ENCODE data around the gene ADCY4.

ADCY4 gene

GRCh38 chr14:24312736-24313507 lies 21.9 kb downstream of the ADCY4 start:
- H3K4me3 ChIP-seq (ENCODE audit: control insufficient read depth, low read depth, low read length), result no peak overlapping the region
- no peak for TF ChIP-seq CTCF (conservative IDR thresholded peaks at IDR 0.05; ENCODE audit: control insufficient read depth, insufficient read depth, low read depth, low read length)
- DNase-seq (ENCODE audit: low read depth), result no peak

GRCh38 chr14:24311837-24312615 lies 22.8 kb downstream of the ADCY4 start:
- no peak for TF ChIP-seq CTCF (conservative IDR thresholded peaks at IDR 0.05; ENCODE audit: control insufficient read depth, insufficient read depth, low read depth, low read length)
- DNase-seq (ENCODE audit: low read depth), result peak; percentile 36
- H3K4me3 ChIP-seq (ENCODE audit: control insufficient read depth, low read depth, low read length), result no peak overlapping the region

GRCh38 chr14:24310646-24311604 lies 23.9 kb downstream of the ADCY4 start, which contains the start of gene LTB4R:
LTB4R (plus strand) TSS chr14:24311502; CDS start chr14:24315652, 4,150 bp downstream.
- no peak for TF ChIP-seq CTCF (conservative IDR thresholded peaks at IDR 0.05; ENCODE audit: control insufficient read depth, insufficient read depth, low read depth, low read length)
- peak within 1 kb of the TSS; percentile 15 for H3K4me3 ChIP-seq (ENCODE audit: control insufficient read depth, low read depth, low read length)
- peak; percentile 69 for DNase-seq (ENCODE audit: low read depth)

GRCh38 chr14:24310265-24310645 lies 24.6 kb downstream of the ADCY4 start:
- TF ChIP-seq CTCF (conservative IDR thresholded peaks at IDR 0.05; ENCODE audit: control insufficient read depth, insufficient read depth, low read depth, low read length), result no peak
- H3K4me3 ChIP-seq (ENCODE audit: control insufficient read depth, low read depth, low read length), result no peak overlapping the region
- no peak for DNase-seq (ENCODE audit: low read depth)

- peak within 1 kb of the TSS; percentile 15 for H3K4me3 ChIP-seq (ENCODE audit: control insufficient read depth, low read depth, low read length)
- no peak for DNase-seq (ENCODE audit: low read depth)
- no peak for TF ChIP-seq CTCF (conservative IDR thresholded peaks at IDR 0.05; ENCODE audit: control insufficient read depth, insufficient read depth, low read depth, low read length)
These were observed 25.2 kb downstream of the ADCY4 start, which contains the start of gene LTB4R2 for GRCh38 chr14:24309538-24310264. LTB4R2 (plus strand) TSS chr14:24310140; CDS start chr14:24310665, 525 bp downstream.

Data from fibroblast of mammary gland (primary cell).